Type B pancreatic cell (in vitro differentiated cells): ENCODE data around the gene EYS. TPM values are rescaled to one million over a fixed set of nuclear protein-coding genes. Genes with fewer than 3 reads are reported as not detected.

Experiments used
- DNase-seq: peaks from one replicate; pipeline ENCODE4 v3.0.0; 2021; ENCODE audit warnings: mixed read lengths; ENCODE audit not compliant: unreplicated experiment; ENCODE audit errors: extremely low spot score
- H3K27ac Mint-ChIP-seq: 2 replicates; pipeline ENCODE4 v1.8.0; 2021; ENCODE audit warnings: mild to moderate bottlenecking, mixed read lengths
- H3K27me3 Mint-ChIP-seq: 2 replicates; pipeline ENCODE4 v1.8.0; 2021; ENCODE audit warnings: mixed read lengths
- H3K36me3 Mint-ChIP-seq: 2 replicates; pipeline ENCODE4 v1.8.0; 2021; ENCODE audit warnings: mixed read lengths
- H3K4me1 Mint-ChIP-seq: one replicate; pipeline ENCODE4 v1.8.0; 2021; ENCODE audit warnings: mixed read lengths; ENCODE audit not compliant: unreplicated experiment
- H3K4me3 Mint-ChIP-seq: 2 replicates; pipeline ENCODE4 v1.8.0; 2021; ENCODE audit warnings: mild to moderate bottlenecking, mixed read lengths
- H3K9me3 Mint-ChIP-seq: 2 replicates; pipeline ENCODE4 v1.8.0; 2021; ENCODE audit warnings: mixed read lengths
- CTCF ChIP-seq: fragments of 200-600 bp; sonication (generic); conservative IDR thresholded peaks from 2 replicates; pipeline ENCODE4 v1.5.0; 2021; ENCODE audit warnings: antibody characterized with exemption, mild to moderate bottlenecking
- total RNA-seq: library from RNA; stranded (reverse); gene quantifications from 2 replicates; pipeline ENCODE4 v1.2.1, GENCODE V29; 2021; ENCODE audit warnings: low replicate concordance

The EYS gene
- total RNA-seq, 1 donor from 2014 or later: 1.5 TPM

GRCh38 chr6:64527899-64528298 lies 1179.1 kb downstream of the EYS start:
- Mint-ChIP-seq H3K4me3 (no peak overlapping the region), H3K4me1 (peaks cover 8% of the 10 kb centered on the region), H3K27me3 (no peaks in the 10 kb centered on the region), H3K9me3 (peaks cover 9% of the 10 kb centered on the region), H3K36me3 (no peaks in the 10 kb centered on the region), H3K27ac (no peak overlapping the region)
- DNase-seq: no peak
- no peak for TF ChIP-seq CTCF

DNA sequence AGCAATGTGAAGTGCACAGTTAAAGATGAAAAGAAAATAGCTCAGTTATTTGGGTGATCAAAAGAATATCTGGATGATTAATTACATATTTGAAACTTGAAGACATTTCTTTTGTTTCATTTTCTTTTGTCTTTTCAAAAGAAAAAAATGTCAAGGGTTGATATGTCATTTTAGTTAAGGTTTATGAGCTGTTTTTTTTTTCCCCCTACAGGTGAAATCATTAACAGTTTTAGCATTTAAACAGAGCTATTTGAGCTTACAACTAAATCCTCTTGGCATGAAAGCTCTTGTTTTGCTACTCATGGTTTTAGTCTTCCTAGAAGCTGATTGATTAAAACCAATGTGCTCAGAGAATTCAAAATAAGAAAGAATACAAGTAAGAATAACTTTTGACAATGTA lies 1184.2 kb downstream of the EYS start:
- Mint-ChIP-seq H3K27me3 (no peaks in the 10 kb centered on the region), H3K27ac (no peak overlapping the region), H3K4me1 (peaks cover 7% of the 10 kb centered on the region), H3K36me3 (no peaks in the 10 kb centered on the region), H3K9me3 (peaks cover 10% of the 10 kb centered on the region), H3K4me3 (no peak overlapping the region)
- no peak for DNase-seq
- TF ChIP-seq CTCF: peak; percentile 50

DNA sequence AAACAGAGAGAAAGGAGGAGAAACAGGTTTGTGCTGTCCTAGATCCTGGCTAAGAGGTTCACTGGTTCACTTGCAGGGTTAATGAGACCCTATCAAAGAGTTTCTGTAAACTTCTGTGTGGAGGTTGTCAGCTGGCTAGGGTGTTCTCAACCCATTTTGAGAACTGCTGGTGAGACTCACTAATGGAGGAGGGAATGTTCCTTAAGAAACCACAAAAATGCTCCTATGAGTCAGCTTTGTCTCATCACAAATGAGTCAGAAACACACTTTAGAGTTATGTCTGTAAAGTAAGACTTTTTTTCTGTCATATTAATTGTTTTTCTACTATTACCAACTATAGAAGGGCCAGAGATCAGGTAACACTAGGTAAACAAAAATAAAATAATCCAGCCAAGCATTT lies 1187.0 kb downstream of the EYS start:
- Mint-ChIP-seq H3K4me3 (no peak overlapping the region), H3K27me3 (no peaks in the 10 kb centered on the region), H3K36me3 (no peaks in the 10 kb centered on the region), H3K9me3 (peaks cover 8% of the 10 kb centered on the region), H3K27ac (no peak overlapping the region), H3K4me1 (peaks cover 7% of the 10 kb centered on the region)
- DNase-seq: no peak
- TF ChIP-seq CTCF: no peak

DNA sequence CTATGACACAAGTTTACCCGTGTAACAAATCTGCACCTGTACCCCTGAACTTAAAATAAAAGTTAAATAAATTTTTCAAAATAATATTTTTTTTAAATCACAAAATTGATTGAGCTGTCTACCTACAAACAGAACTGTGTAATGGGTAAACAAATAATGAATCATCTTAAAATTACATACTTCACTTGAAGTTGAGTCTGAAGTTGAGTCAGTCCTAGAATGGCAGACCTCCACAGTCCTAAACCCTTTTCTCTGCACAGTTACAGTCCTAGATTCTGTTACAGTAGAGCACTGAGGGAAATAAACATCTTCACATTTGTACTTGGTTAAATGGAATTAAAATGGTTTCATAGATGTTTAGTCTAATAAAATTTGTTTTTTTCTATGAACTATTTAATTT lies 1190.6 kb downstream of the EYS start:
- Mint-ChIP-seq H3K27me3 (no peaks in the 10 kb centered on the region), H3K27ac (no peak overlapping the region), H3K4me1 (peaks cover 7% of the 10 kb centered on the region), H3K4me3 (no peak overlapping the region), H3K9me3 (peaks cover 5% of the 10 kb centered on the region), H3K36me3 (no peaks in the 10 kb centered on the region)
- no peak for DNase-seq
- no peak for TF ChIP-seq CTCF

- H3K27ac Mint-ChIP-seq: no peak overlapping the region
- no peak for TF ChIP-seq CTCF
- H3K36me3 Mint-ChIP-seq: no peaks in the 10 kb centered on the region
- peaks cover 5% of the 10 kb centered on the region for H3K4me1 Mint-ChIP-seq
- no peak for DNase-seq
- no peak overlapping the region for H3K4me3 Mint-ChIP-seq
- no peaks in the 10 kb centered on the region for H3K9me3 Mint-ChIP-seq
- no peaks in the 10 kb centered on the region for H3K27me3 Mint-ChIP-seq
Measured at GRCh38 chr6:64507661-64508060, 1199.4 kb downstream of the EYS start.

GRCh38 chr6:64505312-64505711 lies 1201.7 kb downstream of the EYS start:
- H3K9me3 Mint-ChIP-seq: no peaks in the 10 kb centered on the region
- peak; percentile 79 for TF ChIP-seq CTCF
- H3K27me3 Mint-ChIP-seq: no peaks in the 10 kb centered on the region
- H3K36me3 Mint-ChIP-seq: no peaks in the 10 kb centered on the region
- no peak for DNase-seq
- H3K4me3 Mint-ChIP-seq: no peak overlapping the region
- peaks cover 5% of the 10 kb centered on the region for H3K4me1 Mint-ChIP-seq
- H3K27ac Mint-ChIP-seq: no peak overlapping the region
